A673 (cell line): ENCODE data around the gene NDUFA5.

Experiments
- CTCF ChIP-seq: fragments of 300-800, 200-600 bp; sonication (generic); conservative IDR thresholded peaks from 2 replicates; pipeline ENCODE4 v1.5.1; 2017; ENCODE audit warnings: low read depth, mild to moderate bottlenecking, antibody characterized with exemption, low read length, moderate library complexity, mixed read lengths
- EZH2 ChIP-seq: fragments of 200-600 bp; sonication (generic); IDR thresholded peaks from 2 replicates; pipeline ENCODE4 v1.6.1; 2017; ENCODE audit warnings: borderline replicate concordance, low read depth, mild to moderate bottlenecking, mixed read lengths, antibody characterized with exemption, low read length; ENCODE audit not compliant: poor library complexity, severe bottlenecking

- TF ChIP-seq CTCF, result no peak
- TF ChIP-seq EZH2, result no peak
Observed at GRCh38 chr7:123557016-123557397, 611 bp downstream of the NDUFA5 start.
